DMS114 treated with DMSO at 0.1 percent for 48 hours (cell line): Measurements from ENCODE around the gene HPX.
A peak's percentile ranks its signal among the peaks of the same experiment; 100 is the strongest.

Experiments
- DNase-seq: peaks from one replicate; lab custom pipeline; 2025; ENCODE audit not compliant: unreplicated experiment; lab: John Stamatoyannopoulos, UW

HPX gene

GRCh38 chr11:6440906-6441358 is at the start of gene HPX:
HPX (minus strand) TSS chr11:6440987; CDS start chr11:6440963, 24 bp downstream.
- DNase-seq = no peak

GRCh38 chr11:6489306-6489705 is 48.5 kb upstream of the HPX start:
- no peak for DNase-seq

GRCh38 chr11:6488821-6489220 is 48.0 kb upstream of the HPX start:
- DNase-seq = no peak

GRCh38 chr11:6488342-6488741 is 47.6 kb upstream of the HPX start:
- DNase-seq = no peak

- no peak for DNase-seq
These were observed 46.2 kb upstream of the HPX start for GRCh38 chr11:6486938-6487337.

- no peak for DNase-seq
These were observed 45.5 kb upstream of the HPX start for GRCh38 chr11:6486256-6486655.

- no peak for DNase-seq
These were observed 44.9 kb upstream of the HPX start for GRCh38 chr11:6485661-6486060.

GRCh38 chr11:6483015-6483414 is 42.2 kb upstream of the HPX start:
- DNase-seq = no peak

- DNase-seq = no peak
These were observed 41.7 kb upstream of the HPX start for GRCh38 chr11:6482441-6482840.

GRCh38 chr11:6481924-6482275 is 41.1 kb upstream of the HPX start:
- no peak for DNase-seq

GRCh38 chr11:6481012-6481923 is 40.5 kb upstream of the HPX start, which contains the start of the genes ARFIP2 and TIMM10B:
ARFIP2 (minus strand) TSS chr11:6481331; CDS start chr11:6480421, 910 bp downstream.
TIMM10B (plus strand) TSS chr11:6481501; CDS start chr11:6481517, 16 bp downstream.
- peak; percentile 90 for DNase-seq

GRCh38 chr11:6480299-6480914 is 39.6 kb upstream of the HPX start:
- DNase-seq = no peak

GRCh38 chr11:6476571-6476970 is 35.8 kb upstream of the HPX start:
- DNase-seq = no peak

GRCh38 chr11:6475936-6476335 is 35.1 kb upstream of the HPX start:
- no peak for DNase-seq

GRCh38 chr11:6474806-6475500 is 34.2 kb upstream of the HPX start:
- no peak for DNase-seq

- DNase-seq = no peak
These were observed 33.6 kb upstream of the HPX start for GRCh38 chr11:6474413-6474792.

- DNase-seq = peak; percentile 35
These were observed 32.9 kb upstream of the HPX start, which contains the start of gene TRIM3 for GRCh38 chr11:6473451-6474412. TRIM3 (minus strand) TSS chr11:6473941; CDS start chr11:6465695, 8,246 bp downstream.

- DNase-seq = no peak
These were observed 32.1 kb upstream of the HPX start for GRCh38 chr11:6472934-6473333.

- DNase-seq = no peak
These were observed 28.8 kb upstream of the HPX start for GRCh38 chr11:6469599-6469998.

- DNase-seq = no peak
These were observed 28.1 kb upstream of the HPX start for GRCh38 chr11:6468712-6469495.
